ENCODE results near the gene C1QTNF2. TPM values are rescaled to one million over a fixed set of nuclear protein-coding genes. Genes with fewer than 3 reads are reported as not detected.

C1QTNF2 gene
- polyA plus RNA-seq, 1 experiment = 1.1 TPM

DNA sequence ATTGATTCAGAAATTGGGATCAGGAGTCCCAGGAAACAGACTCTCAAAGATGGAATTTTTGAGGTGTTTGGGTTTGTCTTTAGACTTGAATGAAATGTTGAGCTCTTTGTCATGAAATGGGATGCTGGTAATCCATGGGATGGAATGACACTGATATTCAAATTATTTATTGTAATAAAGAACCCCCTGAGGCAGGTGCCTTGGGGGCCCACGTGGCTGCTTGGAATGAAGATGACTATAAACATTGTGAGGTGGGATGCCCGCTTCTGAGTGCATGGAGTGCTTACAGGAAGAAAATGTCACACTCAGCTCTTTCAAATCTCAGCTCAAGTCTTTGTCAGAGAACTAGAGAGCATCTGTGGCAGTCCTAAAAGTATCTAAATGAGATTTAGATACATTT, 9.6 kb upstream of the C1QTNF2 start:
- POLR2A ChIA-PET = interaction anchor here (0.5 to 0.7 kb wide), 2 partner anchors 10 to 371 kb away, joined by 3 read pairs; partner anchors contain the start of gene TTC1

DNA sequence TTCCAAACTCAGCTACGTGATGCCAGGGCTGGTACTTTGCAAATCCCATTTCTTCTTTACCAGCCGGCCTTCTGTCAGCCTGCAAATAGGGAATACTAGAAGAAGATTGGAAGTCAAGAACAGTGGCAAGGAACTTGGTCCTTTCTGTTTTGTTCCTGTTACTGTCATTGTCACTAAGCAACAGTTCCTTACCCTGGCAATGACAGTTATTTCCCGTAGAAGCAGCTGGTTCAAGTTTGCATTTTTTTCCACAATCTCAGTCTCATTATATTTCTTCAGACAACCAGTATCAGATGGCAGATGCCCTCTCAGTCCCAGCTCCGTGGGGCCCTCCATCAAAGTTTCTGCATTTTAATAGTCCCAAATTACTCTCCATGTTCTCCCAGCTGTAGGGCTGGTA, 9.1 kb upstream of the C1QTNF2 start:
- Histone ChIP-seq H3K4me3 (ENCODE audit: low read depth, low read length) (no peak overlapping the region), H3K27me3 (ENCODE audit: control insufficient read depth, insufficient read depth, low read length) (peaks cover 6% of the 10 kb centered on the region), H3K9me3 (ENCODE audit: control insufficient read depth, insufficient read depth, low read length) (no peaks in the 10 kb centered on the region), H3K27ac (ENCODE audit: low read depth, low read length) (no peak overlapping the region)
- TF ChIP-seq, protein P1, sequence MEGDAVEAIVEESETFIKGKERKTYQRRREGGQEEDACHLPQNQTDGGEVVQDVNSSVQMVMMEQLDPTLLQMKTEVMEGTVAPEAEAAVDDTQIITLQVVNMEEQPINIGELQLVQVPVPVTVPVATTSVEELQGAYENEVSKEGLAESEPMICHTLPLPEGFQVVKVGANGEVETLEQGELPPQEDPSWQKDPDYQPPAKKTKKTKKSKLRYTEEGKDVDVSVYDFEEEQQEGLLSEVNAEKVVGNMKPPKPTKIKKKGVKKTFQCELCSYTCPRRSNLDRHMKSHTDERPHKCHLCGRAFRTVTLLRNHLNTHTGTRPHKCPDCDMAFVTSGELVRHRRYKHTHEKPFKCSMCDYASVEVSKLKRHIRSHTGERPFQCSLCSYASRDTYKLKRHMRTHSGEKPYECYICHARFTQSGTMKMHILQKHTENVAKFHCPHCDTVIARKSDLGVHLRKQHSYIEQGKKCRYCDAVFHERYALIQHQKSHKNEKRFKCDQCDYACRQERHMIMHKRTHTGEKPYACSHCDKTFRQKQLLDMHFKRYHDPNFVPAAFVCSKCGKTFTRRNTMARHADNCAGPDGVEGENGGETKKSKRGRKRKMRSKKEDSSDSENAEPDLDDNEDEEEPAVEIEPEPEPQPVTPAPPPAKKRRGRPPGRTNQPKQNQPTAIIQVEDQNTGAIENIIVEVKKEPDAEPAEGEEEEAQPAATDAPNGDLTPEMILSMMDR (IDR thresholded peaks at IDR 0.05; ENCODE audit: low read depth, low read length) = no peak
- CTCF ChIA-PET = interaction anchor here (1.2 to 7.6 kb wide), 3 partner anchors 9 to 357 kb away, joined by 4 to 55 read pairs (median 5); partner anchors contain the start of gene C1QTNF2
- POLR2A ChIA-PET = interaction anchor here (0.5 to 0.7 kb wide), 3 partner anchors 9 to 370 kb away, joined by 3 read pairs; partner anchors contain the start of genes C1QTNF2 and TTC1
- no peak for DNase-seq (ENCODE audit: low read depth, low spot score)

More for the DNA sequence above, 9.6 kb upstream of the C1QTNF2 start:
- DNase-seq (ENCODE audit: low read depth, low spot score) = no peak
- H3K4me3 ChIP-seq (ENCODE audit: low read depth, low read length) = no peak overlapping the region
- H3K9me3 ChIP-seq (ENCODE audit: control insufficient read depth, insufficient read depth, low read length) = no peaks in the 10 kb centered on the region
- CTCF ChIA-PET = interaction anchor here (1.2 to 7.6 kb wide), 3 partner anchors 9 to 358 kb away, joined by 4 to 55 read pairs (median 5); partner anchors contain the start of gene C1QTNF2
- no peak overlapping the region for H3K27ac ChIP-seq (ENCODE audit: low read depth, low read length)
- TF ChIP-seq, protein P1 (IDR thresholded peaks at IDR 0.05; ENCODE audit: low read depth, low read length) = no peak
- peaks cover 2% of the 10 kb centered on the region for H3K27me3 ChIP-seq (ENCODE audit: control insufficient read depth, insufficient read depth, low read length)

DNA sequence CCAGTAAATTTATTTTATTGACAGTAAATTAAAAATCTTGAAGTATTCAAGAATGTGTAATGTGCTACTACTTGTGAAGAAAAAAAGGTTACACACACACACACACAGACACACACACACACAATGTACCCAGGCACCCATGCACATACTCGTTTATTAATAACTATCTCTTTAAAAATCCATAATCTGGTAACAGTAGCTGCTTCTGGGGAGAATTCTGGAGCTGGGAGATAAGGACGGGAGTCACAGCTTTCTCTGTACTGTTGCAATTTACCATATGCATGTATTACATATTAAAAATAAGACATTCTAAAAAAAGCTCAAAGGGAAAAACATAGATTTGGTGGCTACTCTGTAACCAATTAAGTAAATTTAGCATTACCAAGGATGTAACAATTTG, 7.9 kb upstream of the C1QTNF2 start:
- no peak for DNase-seq (ENCODE audit: low read depth, low spot score)
- Histone ChIP-seq H3K27me3 (ENCODE audit: control insufficient read depth, insufficient read depth, low read length) (peaks cover 15% of the 10 kb centered on the region), H3K27ac (ENCODE audit: low read depth, low read length) (no peak overlapping the region), H3K9me3 (ENCODE audit: control insufficient read depth, insufficient read depth, low read length) (no peaks in the 10 kb centered on the region), H3K4me3 (ENCODE audit: low read depth, low read length) (no peak overlapping the region)
- TF ChIP-seq, protein P1 (IDR thresholded peaks at IDR 0.05; ENCODE audit: low read depth, low read length) = no peak
- ChIA-PET POLR2A (no interaction called here), CTCF (interaction anchor here (1.3 to 7.6 kb wide), 2 partner anchors 12 to 60 kb away, joined by 4 to 55 read pairs; no protein-coding TSS in a partner anchor)

DNA sequence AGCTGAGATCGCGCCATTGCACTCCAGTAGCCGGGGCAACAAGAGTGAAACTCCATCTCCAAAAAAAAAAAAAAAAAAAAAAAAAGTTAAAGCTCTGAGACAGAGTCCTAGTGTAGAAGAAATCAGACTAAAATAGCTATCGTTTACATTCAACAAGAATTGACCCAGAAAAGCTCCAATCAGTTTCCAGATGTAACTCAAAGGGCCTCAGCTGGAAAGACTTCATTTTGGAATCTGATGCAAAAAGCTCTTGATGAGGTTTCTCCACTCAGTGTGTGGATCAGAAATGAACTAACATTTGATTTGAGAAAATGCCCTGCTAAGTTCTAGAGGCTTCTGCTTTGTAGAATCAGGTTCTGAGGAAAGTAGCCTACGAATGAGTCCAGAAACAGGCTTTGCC, 7.2 kb upstream of the C1QTNF2 start:
- CTCF ChIA-PET = interaction anchor here (1.0 to 7.6 kb wide), 4 partner anchors 13 to 356 kb away, joined by 4 to 55 read pairs (median 14); no protein-coding TSS in a partner anchor
- Histone ChIP-seq H3K4me3 (ENCODE audit: low read depth, low read length) (no peak overlapping the region), H3K9me3 (ENCODE audit: control insufficient read depth, insufficient read depth, low read length) (no peaks in the 10 kb centered on the region), H3K27ac (ENCODE audit: low read depth, low read length) (no peak overlapping the region), H3K27me3 (ENCODE audit: control insufficient read depth, insufficient read depth, low read length) (peaks cover 15% of the 10 kb centered on the region)
- DNase-seq (ENCODE audit: low read depth, low spot score) = no peak
- TF ChIP-seq, protein P1 (IDR thresholded peaks at IDR 0.05; ENCODE audit: low read depth, low read length) = no peak
- POLR2A ChIA-PET = no interaction called here

DNA sequence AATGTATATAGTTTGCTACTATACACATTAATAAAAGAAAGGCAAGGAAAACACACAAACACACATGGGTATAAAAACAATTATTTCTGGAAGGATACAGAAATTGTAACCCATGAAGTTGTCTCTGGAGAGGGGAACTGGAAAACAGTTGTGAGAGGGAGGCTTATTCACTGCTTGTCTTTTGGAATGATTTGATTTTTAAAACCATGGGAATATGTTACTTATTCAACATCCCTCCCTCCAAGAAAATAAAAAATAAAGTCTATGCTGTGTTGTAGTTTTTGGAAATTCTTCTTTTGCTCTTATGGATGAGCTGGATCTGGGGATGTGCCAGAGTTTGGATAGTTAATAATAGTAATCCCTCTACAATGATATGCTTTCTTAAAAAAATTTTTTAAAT, 6.0 kb upstream of the C1QTNF2 start:
- H3K27ac ChIP-seq (ENCODE audit: low read depth, low read length) = no peak overlapping the region
- H3K4me3 ChIP-seq (ENCODE audit: low read depth, low read length) = no peak overlapping the region
- DNase-seq (ENCODE audit: low read depth, low spot score) = no peak
- TF ChIP-seq, protein P1 (IDR thresholded peaks at IDR 0.05; ENCODE audit: low read depth, low read length) = no peak
- H3K27me3 ChIP-seq (ENCODE audit: control insufficient read depth, insufficient read depth, low read length) = peaks cover 15% of the 10 kb centered on the region
- H3K9me3 ChIP-seq (ENCODE audit: control insufficient read depth, insufficient read depth, low read length) = no peaks in the 10 kb centered on the region
- POLR2A ChIA-PET = no interaction called here
- CTCF ChIA-PET = interaction anchor here (1.0 to 7.6 kb wide), 3 partner anchors 14 to 355 kb away, joined by 4 to 55 read pairs (median 23); no protein-coding TSS in a partner anchor
